22Rv1 (cell line): ENCODE results near the gene ESRRA.

ENCODE experiments used
- CTCF ChIP-seq: fragments of 450-650 bp; IDR thresholded peaks from 2 replicates; pipeline ENCODE4 v1.5.1; 2017; ENCODE audit warnings: mild to moderate bottlenecking
- ZFX ChIP-seq: fragments of 450-650 bp; IDR thresholded peaks from 2 replicates; pipeline ENCODE4 v1.6.1; 2017; ENCODE audit warnings: antibody characterized with exemption, borderline replicate concordance

GRCh38 chr11:64340671-64341335 lies 35.5 kb downstream of the ESRRA start:
- TF ChIP-seq CTCF: peak; percentile 37
- no peak for TF ChIP-seq ZFX
